Osteoblast (primary cell): ENCODE measurements around the gene SGK1. TPM values are rescaled to one million over a fixed set of nuclear protein-coding genes. Genes with fewer than 3 reads are reported as not detected.
A peak's percentile ranks its signal among the peaks of the same experiment; 100 is the strongest.

Experiments
- DNase-seq: peaks from one replicate; pipeline ENCODE4 v3.0.0; 2011; ENCODE audit warnings: low spot score, mixed read lengths; ENCODE audit not compliant: insufficient read length; ENCODE audit errors: missing footprints
- H2AFZ ChIP-seq: 2 replicates; pipeline ENCODE4 v1.6.0; 2011; ENCODE audit warnings: mild to moderate bottlenecking, low read length
- H3K27ac ChIP-seq: 2 replicates; pipeline ENCODE4 v1.5.1; 2011; ENCODE audit warnings: mild to moderate bottlenecking, low read depth, low read length, moderate library complexity
- H3K27me3 ChIP-seq: 2 replicates; pipeline ENCODE4 v1.6.0; 2012; ENCODE audit warnings: mild to moderate bottlenecking, control low read depth, inconsistent platforms, low read length, moderate library complexity; ENCODE audit not compliant: insufficient read depth
- H3K36me3 ChIP-seq: 2 replicates; pipeline ENCODE4 v1.5.1; 2011; ENCODE audit warnings: mild to moderate bottlenecking, low read length, control low read depth, moderate library complexity; ENCODE audit not compliant: insufficient read depth
- H3K4me1 ChIP-seq: 2 replicates; pipeline ENCODE4 v1.5.1; 2011; ENCODE audit warnings: mild to moderate bottlenecking, low read length, control low read depth, moderate library complexity; ENCODE audit not compliant: insufficient read depth
- H3K4me2 ChIP-seq: 2 replicates; pipeline ENCODE4 v1.6.0; 2011; ENCODE audit warnings: mild to moderate bottlenecking, low read length; ENCODE audit not compliant: insufficient read depth
- H3K4me3 ChIP-seq: fragments of 200-600 bp; sonication (generic); 3 replicates; pipeline ENCODE4 v1.5.1; 2012; ENCODE audit warnings: mild to moderate bottlenecking, low read length, inconsistent platforms; ENCODE audit not compliant: insufficient read depth
- H3K79me2 ChIP-seq: 2 replicates; pipeline ENCODE4 v1.6.0; 2012; ENCODE audit warnings: mild to moderate bottlenecking, low read length, control low read depth, inconsistent platforms; ENCODE audit not compliant: insufficient read depth
- H3K9me3 ChIP-seq: 2 replicates; pipeline ENCODE4 v1.5.1; 2011; ENCODE audit warnings: low read depth, low read length, control low read depth
- H4K20me1 ChIP-seq: 2 replicates; pipeline ENCODE4 v1.6.0; 2012; ENCODE audit warnings: mild to moderate bottlenecking, low read length, control low read depth; ENCODE audit not compliant: insufficient read depth
- total RNA-seq: library from RNA; depleted of rRNA; stranded (reverse); fragments of >200 nt; gene quantifications from 2 replicates; pipeline ENCODE4 v1.2.3, GENCODE V29; 2012
- TF ChIP-seq, protein P1 (sequence below): IDR thresholded peaks from 2 replicates; pipeline ENCODE4 v1.5.1; 2011; ENCODE audit warnings: mild to moderate bottlenecking, low read depth, low read length, moderate library complexity; ENCODE audit errors: extremely low read depth

SGK1 gene
- total RNA-seq, 1 donor: 91.6 TPM

DNA sequence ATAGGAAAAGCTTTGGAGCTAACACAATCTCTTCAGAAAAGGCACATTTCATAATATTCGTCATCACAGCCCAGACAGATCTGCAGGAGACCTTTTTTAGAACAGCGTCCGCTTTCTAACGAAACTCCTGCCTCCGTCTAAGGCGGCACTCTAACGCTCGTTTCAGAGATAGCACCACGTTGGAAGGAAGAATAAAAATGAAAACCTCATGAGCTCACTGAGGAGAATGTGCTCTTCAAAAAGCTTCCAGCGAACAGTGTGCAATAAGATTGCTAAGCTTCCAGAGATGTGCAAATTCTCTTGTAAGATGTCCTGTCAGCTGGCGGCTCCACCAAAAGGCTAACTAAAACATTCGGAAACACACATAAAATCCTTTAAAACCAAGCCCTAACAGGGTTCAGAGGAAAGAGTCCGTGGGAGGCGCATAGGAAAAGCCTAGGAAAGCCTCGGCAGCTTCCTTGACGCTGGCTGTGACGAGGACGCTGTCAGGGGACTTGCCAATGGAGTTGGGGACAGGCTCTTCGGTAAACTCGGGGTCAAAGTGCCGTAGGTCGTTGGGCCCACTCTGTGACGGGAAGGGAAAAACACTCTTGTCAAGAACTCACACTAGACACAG, 147.9 kb downstream of the SGK1 start:
- Histone ChIP-seq H3K36me3 (peaks cover 58% of the 10 kb centered on the region), H3K4me2 (peak overlapping the region; percentile 76), H4K20me1 (peaks cover 51% of the 10 kb centered on the region), H3K9me3 (no peaks in the 10 kb centered on the region), H3K4me1 (peaks cover 34% of the 10 kb centered on the region), H3K27ac (peak overlapping the region; percentile 35), H3K79me2 (peaks cover 35% of the 10 kb centered on the region), H2AFZ (no peak overlapping the region), H3K4me3 (peak overlapping the region; percentile 46), H3K27me3 (no peaks in the 10 kb centered on the region)
- TF ChIP-seq, protein P1, sequence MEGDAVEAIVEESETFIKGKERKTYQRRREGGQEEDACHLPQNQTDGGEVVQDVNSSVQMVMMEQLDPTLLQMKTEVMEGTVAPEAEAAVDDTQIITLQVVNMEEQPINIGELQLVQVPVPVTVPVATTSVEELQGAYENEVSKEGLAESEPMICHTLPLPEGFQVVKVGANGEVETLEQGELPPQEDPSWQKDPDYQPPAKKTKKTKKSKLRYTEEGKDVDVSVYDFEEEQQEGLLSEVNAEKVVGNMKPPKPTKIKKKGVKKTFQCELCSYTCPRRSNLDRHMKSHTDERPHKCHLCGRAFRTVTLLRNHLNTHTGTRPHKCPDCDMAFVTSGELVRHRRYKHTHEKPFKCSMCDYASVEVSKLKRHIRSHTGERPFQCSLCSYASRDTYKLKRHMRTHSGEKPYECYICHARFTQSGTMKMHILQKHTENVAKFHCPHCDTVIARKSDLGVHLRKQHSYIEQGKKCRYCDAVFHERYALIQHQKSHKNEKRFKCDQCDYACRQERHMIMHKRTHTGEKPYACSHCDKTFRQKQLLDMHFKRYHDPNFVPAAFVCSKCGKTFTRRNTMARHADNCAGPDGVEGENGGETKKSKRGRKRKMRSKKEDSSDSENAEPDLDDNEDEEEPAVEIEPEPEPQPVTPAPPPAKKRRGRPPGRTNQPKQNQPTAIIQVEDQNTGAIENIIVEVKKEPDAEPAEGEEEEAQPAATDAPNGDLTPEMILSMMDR: no peak
- DNase-seq: no peak

DNA sequence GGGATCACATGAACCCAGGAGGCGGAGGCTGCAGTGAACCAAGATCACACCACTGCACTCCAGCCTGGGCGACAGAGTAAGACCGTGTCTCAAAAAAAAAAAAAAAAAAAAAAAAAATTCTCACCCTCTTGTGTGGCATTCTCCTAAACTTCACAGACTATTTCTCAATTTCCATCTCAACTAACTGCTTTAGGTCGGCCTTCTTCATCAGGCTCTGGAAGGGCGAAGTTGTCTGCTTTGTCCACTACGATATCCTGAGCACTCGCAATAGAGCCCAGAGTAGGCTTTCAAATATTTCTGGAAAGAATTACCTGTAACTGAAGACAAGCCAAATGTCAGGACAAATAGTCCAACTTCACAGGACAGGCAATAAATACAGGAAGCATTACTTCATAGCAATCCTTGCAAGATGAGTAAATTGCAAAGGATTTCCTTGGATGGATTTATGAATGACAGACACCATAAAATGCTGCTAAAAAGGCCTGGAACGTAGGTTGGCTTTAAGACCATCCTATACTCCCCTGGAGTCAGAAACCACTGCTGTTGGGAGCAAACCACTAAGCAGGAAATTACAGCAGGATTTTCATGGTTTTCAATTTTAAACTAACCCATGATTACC, 149.2 kb downstream of the SGK1 start:
- DNase-seq: no peak
- no peak overlapping the region for H3K27ac ChIP-seq
- peaks cover 26% of the 10 kb centered on the region for H3K79me2 ChIP-seq
- H3K9me3 ChIP-seq: no peaks in the 10 kb centered on the region
- H3K27me3 ChIP-seq: no peaks in the 10 kb centered on the region
- H3K4me3 ChIP-seq: no peak overlapping the region
- TF ChIP-seq, protein P1: no peak
- peaks cover 34% of the 10 kb centered on the region for H3K4me1 ChIP-seq
- H3K4me2 ChIP-seq: no peak overlapping the region
- peaks cover 50% of the 10 kb centered on the region for H3K36me3 ChIP-seq
- peaks cover 44% of the 10 kb centered on the region for H4K20me1 ChIP-seq
- H2AFZ ChIP-seq: no peak overlapping the region

DNA sequence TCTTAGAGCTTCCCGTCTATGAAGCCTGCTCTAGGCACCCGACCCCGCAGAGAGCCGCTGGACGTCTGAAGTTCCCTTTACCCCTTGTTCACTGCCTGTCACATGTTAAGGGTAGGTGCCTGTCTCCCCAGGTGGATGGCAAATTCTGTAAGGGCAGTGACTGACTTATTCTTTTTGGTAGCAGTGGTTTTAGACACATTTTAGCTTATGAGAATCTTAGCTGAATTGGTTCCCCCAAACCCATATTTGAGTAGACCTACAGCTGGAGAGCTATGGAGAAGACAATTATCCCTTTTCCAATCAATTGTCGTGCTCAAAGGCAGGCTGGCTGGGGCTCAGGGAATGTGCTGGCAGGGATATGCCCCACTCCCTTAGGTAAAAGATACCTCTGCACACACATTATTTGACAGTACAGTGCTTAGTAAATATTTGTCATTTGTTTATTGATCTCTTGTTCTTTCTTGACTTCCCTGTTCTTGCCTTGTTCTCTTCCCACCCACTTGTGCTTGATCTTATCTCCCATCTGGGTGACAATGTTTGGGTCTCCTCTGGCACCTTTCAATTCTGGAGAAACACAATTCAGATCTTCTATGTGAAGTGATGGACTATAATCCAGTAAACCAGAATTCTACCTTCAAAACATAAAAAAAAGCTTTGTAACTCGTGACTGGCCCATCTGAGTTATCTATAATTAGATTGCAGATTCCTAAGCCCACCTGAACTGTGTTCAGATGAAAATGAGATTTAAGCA, 151.2 kb downstream of the SGK1 start:
- Histone ChIP-seq H3K27ac (no peak overlapping the region), H3K4me3 (no peak overlapping the region), H2AFZ (no peak overlapping the region), H3K9me3 (no peaks in the 10 kb centered on the region), H3K79me2 (peaks cover 6% of the 10 kb centered on the region), H3K36me3 (peaks cover 30% of the 10 kb centered on the region), H3K4me1 (peaks cover 15% of the 10 kb centered on the region), H4K20me1 (peaks cover 26% of the 10 kb centered on the region), H3K4me2 (no peak overlapping the region), H3K27me3 (no peaks in the 10 kb centered on the region)
- DNase-seq: no peak
- TF ChIP-seq, protein P1: no peak
